Midbrain (tissue), 1 donor: ENCODE data around the gene KLK1.

Source experiments
- DNase-seq: peaks from one replicate; lab custom pipeline; 2025; lab: John Stamatoyannopoulos, UW

KLK1 gene

DNA sequence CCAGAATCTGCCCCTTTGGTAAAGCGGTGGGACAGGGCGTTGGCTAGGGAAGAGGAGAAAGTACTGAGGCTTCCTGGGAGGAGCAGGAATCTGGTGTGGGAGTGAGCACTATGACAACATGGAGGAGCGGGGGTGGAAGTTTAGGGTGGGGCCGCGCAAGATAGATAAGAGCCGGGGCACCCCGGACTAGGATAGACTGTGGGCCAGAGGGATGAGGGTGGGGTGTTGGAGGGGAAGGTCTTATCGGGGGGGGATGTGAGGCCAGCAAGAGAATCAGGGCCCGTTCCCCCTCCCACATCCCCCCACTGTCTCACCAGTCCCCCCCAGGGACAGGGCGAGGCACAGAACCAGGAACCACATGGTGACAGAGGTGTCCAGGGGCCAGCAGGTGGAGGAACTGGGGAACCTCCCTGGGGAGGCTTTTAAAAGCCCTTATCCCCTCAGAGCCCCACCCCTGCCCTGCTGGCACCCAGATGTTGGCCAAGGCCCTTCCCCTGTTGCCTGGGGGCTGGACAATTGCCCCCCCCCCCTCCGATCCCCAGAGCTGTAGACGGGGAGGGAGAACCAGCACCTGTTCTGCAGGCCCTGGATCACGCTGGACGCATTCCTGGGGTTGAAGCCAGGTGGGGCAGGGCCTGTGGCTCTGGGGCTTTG is at the start of gene KLK1:
Gene KLK1 (minus strand): TSS at position 399 of the 654 bp plus-strand sequence. CDS start 39 bp downstream, at position 360.
- DNase-seq: no peak

DNA sequence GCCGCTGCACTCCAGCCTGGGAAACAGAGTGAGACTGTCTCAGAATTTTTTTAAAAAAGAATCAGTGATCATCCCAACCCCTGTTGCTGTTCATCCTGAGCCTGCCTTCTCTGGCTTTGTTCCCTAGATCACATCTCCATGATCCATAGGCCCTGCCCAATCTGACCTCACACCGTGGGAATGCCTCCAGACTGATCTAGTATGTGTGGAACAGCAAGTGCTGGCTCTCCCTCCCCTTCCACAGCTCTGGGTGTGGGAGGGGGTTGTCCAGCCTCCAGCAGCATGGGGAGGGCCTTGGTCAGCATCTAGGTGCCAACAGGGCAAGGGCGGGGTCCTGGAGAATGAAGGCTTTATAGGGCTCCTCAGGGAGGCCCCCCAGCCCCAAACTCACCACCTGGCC is 49.5 kb upstream of the KLK1 start, which contains the start of gene KLK2:
Gene KLK2 (plus strand): TSS at position 384 of the 400 bp plus-strand sequence. CDS start 35 bp downstream, outside the sequence.
- DNase-seq: no peak

DNA sequence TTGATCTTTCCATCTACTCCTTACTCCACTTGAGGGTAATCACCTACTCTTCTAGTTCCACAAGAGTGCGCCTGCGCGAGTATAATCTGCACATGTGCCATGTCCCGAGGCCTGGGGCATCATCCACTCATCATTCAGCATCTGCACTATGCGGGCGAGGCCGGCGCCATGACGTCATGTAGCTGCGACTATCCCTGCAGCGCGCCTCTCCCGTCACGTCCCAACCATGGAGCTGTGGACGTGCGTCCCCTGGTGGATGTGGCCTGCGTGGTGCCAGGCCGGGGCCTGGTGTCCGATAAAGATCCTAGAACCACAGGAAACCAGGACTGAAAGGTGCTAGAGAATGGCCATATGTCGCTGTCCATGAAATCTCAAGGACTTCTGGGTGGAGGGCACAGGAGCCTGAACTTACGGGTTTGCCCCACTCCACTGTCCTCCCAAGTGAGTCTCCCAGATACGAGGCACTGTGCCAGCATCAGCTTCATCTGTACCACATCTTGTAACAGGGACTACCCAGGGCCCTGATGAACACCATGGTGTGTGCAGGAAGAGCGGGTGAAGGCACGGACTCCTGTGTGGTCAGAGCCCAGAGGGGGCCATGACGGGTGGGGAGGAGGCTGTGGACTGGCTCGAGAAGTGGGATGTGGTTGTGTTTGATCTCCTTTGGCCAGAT is 47.0 kb upstream of the KLK1 start:
- no peak for DNase-seq

DNA sequence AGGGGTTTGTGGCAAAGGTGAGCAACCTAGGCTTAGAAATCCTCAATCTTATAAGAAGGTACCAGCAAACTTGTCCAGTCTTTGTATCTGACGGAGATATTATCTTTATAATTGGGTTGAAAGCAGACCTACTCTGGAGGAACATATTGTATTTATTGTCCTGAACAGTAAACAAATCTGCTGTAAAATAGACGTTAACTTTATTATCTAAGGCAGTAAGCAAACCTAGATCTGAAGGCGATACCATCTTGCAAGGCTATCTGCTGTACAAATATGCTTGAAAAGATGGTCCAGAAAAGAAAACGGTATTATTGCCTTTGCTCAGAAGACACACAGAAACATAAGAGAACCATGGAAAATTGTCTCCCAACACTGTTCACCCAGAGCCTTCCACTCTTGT is 45.9 kb upstream of the KLK1 start:
- no peak for DNase-seq

DNA sequence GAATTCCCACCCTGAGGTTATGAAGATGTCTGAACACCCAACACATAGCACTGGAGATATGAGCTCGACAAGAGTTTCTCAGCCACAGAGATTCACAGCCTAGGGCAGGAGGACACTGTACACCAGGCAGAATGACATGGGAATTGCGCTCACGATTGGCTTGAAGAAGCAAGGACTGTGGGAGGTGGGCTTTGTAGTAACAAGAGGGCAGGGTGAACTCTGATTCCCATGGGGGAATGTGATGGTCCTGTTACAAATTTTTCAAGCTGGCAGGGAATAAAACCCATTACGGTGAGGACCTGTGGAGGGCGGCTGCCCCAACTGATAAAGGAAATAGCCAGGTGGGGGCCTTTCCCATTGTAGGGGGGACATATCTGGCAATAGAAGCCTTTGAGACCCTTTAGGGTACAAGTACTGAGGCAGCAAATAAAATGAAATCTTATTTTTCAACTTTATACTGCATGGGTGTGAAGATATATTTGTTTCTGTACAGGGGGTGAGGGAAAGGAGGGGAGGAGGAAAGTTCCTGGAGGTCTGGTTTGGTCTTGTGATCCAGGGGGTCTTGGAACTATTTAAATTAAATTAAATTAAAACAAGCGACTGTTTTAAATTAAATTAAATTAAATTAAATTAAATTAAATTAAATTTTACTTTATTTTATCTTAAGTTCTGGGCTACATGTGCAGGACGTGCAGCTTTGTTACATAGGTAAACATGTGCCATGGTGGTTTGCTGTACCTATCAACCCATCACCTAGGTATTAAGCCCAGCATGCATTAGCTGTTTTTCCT is 38.1 kb upstream of the KLK1 start:
- DNase-seq: no peak

DNA sequence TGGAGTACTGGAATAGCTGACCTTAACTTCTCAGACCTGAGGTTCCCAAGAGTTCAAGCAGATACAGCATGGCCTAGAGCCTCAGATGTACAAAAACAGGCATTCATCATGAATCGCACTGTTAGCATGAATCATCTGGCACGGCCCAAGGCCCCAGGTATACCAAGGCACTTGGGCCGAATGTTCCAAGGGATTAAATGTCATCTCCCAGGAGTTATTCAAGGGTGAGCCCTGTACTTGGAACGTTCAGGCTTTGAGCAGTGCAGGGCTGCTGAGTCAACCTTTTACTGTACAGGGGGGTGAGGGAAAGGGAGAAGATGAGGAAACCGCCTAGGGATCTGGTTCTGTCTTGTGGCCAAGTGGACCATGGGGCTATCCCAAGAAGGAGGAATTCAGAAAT is 37.4 kb upstream of the KLK1 start:
- no peak for DNase-seq

DNA sequence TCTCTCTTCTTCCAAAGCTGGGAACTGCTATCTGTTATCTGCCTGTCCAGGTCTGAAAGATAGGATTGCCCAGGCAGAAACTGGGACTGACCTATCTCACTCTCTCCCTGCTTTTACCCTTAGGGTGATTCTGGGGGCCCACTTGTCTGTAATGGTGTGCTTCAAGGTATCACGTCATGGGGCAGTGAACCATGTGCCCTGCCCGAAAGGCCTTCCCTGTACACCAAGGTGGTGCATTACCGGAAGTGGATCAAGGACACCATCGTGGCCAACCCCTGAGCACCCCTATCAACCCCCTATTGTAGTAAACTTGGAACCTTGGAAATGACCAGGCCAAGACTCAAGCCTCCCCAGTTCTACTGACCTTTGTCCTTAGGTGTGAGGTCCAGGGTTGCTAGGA is 36.3 kb upstream of the KLK1 start:
- DNase-seq: no peak

DNA sequence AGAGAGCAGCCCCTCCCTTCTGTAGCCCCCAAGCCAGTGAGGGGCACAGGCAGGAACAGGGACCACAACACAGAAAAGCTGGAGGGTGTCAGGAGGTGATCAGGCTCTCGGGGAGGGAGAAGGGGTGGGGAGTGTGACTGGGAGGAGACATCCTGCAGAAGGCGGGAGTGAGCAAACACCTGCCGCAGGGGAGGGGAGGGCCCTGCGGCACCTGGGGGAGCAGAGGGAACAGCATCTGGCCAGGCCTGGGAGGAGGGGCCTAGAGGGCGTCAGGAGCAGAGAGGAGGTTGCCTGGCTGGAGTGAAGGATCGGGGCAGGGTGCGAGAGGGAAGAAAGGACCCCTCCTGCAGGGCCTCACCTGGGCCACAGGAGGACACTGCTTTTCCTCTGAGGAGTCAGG is 35.3 kb upstream of the KLK1 start:
- DNase-seq: no peak

DNA sequence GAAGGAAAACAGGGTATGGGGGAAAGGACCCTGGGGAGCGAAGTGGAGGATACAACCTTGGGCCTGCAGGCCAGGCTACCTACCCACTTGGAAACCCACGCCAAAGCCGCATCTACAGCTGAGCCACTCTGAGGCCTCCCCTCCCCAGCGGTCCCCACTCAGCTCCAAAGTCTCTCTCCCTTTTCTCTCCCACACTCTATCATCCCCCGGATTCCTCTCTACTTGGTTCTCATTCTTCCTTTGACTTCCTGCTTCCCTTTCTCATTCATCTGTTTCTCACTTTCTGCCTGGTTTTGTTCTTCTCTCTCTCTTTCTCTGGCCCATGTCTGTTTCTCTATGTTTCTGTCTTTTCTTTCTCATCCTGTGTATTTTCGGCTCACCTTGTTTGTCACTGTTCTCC is 33.8 kb upstream of the KLK1 start:
- DNase-seq: no peak

DNA sequence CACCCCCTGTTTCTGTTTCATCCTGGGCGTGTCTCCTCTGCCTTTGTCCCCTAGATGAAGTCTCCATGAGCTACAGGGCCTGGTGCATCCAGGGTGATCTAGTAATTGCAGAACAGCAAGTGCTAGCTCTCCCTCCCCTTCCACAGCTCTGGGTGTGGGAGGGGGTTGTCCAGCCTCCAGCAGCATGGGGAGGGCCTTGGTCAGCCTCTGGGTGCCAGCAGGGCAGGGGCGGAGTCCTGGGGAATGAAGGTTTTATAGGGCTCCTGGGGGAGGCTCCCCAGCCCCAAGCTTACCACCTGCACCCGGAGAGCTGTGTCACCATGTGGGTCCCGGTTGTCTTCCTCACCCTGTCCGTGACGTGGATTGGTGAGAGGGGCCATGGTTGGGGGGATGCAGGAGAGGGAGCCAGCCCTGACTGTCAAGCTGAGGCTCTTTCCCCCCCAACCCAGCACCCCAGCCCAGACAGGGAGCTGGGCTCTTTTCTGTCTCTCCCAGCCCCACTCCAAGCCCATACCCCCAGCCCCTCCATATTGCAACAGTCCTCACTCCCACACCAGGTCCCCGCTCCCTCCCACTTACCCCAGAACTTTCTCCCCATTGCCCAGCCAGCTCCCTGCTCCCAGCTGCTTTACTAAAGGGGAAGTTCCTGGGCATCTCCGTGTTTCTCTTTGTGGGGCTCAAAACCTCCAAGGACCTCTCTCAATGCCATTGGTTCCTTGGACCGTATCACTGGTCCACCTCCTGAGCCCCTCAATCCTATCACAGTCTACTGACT is 31.2 kb upstream of the KLK1 start, which contains the start of gene KLK3:
Gene KLK3 (plus strand): TSS at position 280 of the 775 bp plus-strand sequence. CDS start 41 bp downstream, at position 321.
- no peak for DNase-seq

DNA sequence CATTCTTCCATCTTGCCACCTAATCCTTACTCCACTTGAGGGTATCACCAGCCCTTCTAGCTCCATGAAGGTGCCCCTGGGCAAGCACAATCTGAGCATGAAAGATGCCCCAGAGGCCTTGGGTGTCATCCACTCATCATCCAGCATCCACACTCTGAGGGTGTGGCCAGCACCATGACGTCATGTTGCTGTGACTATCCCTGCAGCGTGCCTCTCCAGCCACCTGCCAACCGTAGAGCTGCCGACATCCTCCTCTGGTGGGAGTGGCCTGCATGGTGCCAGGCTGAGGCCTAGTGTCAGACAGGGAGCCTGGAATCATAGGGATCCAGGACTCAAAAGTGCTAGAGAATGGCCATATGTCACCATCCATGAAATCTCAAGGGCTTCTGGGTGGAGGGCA is 28.0 kb upstream of the KLK1 start:
- no peak for DNase-seq

DNA sequence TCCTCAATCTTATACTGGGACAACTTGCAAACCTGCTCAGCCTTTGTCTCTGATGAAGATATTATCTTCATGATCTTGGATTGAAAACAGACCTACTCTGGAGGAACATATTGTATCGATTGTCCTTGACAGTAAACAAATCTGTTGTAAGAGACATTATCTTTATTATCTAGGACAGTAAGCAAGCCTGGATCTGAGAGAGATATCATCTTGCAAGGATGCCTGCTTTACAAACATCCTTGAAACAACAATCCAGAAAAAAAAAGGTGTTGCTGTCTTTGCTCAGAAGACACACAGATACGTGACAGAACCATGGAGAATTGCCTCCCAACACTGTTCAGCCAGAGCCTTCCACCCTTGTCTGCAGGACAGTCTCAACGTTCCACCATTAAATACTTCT is 27.2 kb upstream of the KLK1 start:
- no peak for DNase-seq

DNA sequence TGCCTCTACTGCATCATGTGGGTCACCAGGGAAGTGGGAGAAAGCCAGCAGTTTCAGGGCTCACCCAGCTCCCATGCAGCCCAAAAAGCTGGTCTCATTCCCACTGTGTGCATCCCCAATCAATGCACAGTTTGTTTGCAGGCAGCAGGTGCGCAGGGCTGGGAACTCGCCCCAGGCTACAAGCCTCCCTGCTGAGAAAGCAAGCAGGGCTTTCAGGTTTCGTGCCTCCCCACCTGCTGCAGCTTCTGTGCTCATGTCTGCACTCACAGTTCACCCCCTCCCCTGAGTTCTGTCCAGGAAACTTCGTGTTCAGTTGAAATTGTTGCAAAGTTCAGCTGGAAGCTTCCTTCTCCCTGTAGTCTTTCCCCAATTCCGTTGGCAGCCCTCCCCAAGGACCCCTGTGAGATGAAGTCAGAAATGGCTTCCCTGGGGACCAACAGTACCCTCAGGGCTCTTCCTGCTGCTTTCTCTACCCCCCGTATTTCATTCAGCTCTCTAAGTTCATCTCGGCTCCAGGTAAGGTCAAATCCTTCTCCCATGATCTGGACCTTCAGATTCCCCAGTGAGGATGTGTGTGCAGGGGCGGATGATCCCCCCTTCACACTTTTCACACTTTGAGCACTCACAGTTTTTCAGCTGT is 20.8 kb upstream of the KLK1 start:
- no peak for DNase-seq

DNA sequence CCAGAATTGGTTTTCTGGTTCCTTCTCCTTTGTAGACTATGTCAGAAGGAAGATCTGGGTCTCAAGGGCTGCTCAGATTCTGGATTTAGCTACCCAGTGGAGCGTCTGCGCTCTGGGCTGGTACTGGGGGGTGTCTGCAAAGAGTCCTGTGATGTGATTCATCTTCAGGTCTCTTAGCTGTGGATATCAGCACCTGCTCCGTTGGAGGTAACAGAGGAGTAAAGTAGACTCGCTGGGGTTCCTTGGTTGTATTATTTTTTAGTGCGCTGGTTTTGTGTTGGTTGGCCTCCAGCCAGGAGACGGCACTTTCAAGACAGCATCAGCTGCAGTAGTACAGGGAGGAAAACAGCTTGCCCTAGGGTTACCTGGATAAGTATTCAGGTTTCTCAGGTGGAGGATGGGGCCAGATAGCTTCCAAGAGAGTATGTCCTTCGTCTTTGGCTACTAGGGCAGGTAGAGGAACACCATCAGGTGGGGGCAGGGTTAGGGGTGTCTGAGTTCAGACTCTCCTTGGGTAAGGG is 20.2 kb upstream of the KLK1 start:
- DNase-seq: no peak

DNA sequence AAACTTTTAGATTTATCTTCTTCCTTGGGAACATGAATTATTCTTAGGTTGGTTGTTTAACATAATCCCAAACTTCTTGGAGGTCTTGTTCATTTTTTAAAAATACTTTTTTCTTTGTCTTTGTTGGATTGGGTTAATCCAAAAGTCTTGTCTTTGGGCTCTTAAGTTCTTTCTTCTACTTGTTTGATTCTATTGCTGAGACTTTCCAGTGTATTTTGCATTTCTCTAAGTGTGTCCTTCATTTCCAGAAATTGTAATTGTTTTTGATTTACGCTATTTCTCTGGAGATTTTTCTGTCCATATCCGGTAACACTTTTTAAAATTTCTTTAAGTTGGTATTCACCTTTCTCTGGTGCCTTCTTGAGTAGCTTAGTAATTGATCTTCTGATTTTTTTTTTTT is 19.6 kb upstream of the KLK1 start:
- no peak for DNase-seq

DNA sequence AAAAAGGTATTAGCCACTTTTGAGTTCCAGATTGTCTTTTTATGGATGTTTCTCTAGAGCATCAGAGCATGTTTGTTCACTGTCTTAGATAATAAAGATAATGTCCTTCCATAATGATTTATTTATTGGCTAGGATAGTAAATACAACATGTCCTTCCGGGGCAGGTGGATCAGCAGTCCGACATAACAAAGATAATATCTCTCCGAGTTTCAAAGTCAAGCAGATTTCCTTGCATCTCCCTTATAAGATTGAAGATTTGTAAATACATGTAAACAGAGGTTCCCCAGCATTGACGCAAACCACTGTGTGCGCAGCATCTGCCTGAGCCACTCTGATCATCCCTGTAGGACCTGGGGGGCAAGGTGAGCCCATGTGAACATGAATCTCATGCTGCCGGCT is 18.5 kb upstream of the KLK1 start:
- no peak for DNase-seq

DNA sequence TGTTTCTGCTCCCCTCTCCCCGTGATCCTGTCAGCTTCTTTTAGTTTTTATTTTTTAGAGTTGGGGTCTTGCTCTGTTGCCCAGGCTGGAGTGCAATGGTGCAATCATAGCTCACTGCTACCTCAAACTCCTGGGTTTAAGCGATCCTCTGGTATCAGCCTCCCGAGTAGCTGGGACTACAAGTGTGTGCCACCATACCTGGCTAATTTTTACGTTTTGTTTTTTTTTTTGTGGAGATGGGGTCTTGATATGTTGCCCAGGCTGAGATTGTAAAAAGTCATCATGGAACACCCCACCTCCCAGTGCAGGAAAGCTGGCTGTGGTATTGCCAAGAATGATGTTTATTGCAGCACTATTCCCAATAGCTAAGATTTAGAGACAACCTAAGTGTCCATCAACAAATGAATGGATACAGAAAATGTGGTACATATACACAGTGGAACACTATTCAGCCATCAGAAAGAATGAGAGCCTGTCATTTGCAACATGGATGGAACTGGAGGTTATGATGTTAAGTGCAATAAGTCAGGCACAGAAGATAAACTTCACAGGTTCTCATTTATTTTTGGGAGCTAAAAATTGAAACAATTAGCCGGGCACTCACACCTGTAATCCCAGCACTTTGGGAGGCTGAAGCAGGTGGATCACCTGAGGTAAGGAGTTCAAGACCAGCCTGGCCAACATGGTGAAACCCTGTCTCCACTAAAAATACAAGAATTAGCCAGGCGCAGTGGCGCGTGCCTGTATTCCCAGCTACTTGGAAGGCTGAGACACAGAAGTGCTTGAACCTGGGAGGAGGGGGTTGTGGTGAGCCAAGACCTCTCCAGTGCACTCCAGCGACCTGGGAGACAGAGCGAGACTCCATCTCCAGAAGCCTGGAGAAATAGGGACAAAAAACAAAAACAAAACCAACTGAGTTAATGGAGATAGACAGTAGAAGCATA is 16.4 kb upstream of the KLK1 start:
- DNase-seq: no peak

DNA sequence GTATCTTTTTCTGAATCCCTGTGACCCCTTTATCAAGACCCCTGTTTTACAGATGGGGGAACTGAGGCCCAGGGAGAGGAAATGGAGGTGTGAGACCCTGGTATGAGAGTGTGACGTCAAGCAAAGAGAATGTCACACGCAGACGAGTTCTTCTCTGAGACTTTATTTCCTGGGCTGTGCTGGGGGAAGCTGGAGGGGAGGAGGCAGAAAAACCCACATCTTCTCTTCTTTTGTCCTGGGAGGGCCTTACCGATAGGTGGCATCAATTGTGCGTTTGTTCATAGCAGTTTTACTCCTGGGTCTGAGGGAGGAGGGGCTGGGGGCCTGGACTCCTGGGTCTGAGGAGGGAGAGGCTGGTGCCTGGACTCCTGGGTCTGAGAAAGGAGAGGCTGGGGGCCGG is 14.7 kb upstream of the KLK1 start:
- no peak for DNase-seq

DNA sequence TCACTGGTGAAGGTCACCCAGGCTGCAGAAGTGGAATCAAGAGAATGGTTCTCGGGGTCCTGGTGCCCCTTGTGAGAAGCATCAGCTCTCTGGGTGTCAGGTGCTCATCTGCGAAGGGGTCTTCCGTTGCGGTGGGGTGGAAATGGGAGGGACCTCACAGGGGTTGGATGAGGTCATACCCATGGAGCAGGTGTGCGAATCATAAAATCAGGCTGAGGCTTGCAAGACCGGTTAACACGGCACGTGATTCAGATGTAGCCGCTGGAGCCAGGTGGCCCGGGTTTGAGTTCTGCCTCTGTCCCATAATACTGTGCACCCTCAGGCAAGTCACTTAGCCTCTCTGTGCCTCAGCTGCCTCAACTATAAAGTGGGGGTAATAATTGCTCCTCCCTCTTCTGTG is 13.7 kb upstream of the KLK1 start:
- DNase-seq: no peak

DNA sequence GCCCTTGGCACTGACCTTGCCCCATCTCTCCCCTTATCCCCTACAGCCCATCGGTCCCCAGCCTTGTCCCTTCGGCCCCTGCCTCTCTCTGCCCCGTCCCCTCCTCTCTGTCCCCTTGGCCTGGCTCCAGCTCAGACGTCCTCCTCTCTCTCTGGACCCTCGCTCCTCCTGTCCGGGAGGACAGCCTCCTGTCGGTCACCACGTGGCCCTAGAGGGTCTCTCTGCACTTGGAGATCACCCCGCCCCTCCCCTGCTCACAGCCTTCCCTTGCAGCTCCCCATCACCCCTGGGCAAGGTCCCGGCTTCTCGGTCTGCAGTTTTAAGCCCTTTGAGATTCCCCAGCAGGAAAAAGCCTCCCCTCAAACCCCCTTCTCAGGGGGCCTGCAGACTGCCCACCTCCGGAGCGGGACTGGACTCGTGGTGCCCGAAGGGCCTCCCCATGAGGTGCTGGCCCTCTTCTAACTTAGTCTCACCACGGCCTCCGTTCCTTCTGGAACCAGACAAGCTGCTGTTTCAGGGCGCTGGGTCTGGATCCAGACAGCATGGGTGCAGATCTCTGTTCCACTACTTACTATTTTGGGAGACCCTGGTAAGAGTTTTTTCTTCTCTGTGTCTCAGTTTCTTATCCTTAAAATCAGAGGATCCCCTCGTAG is 13.1 kb upstream of the KLK1 start:
- DNase-seq: no peak
